SK-N-SH treated with all-trans-retinoic acid at 6 μM for 48 hours (cell line): ENCODE data around the gene RGS4.

Experiments
- ATAC-seq: fragments of 200-7000 bp; cut with Tn5 transposase; 3 replicates; pipeline ENCODE4 v1.9.1; 2020; ENCODE audit warnings: mild to moderate bottlenecking, moderate library complexity
- ARNTL ChIP-seq: fragments of 450-650 bp; formaldehyde crosslinking; IDR thresholded peaks from 2 replicates; pipeline ENCODE4 v1.5.0; 2020; ENCODE audit warnings: low read depth, mild to moderate bottlenecking, moderate library complexity, borderline replicate concordance
- BACH2 ChIP-seq: fragments of 250-450 bp; sonication (Bioruptor Pico); IDR thresholded peaks from 2 replicates; pipeline ENCODE4 v1.9.0; 2021; ENCODE audit warnings: mild to moderate bottlenecking, borderline replicate concordance
- CSDC2 ChIP-seq: fragments of 250-450 bp; sonication (Bioruptor Pico); IDR thresholded peaks from 2 replicates; pipeline ENCODE4 v1.5.0; 2020; ENCODE audit warnings: mild to moderate bottlenecking, moderate library complexity
- ESRRG ChIP-seq: fragments of 250-450 bp; sonication (Bioruptor Pico); IDR thresholded peaks from 2 replicates; pipeline ENCODE4 v1.6.1; 2021; ENCODE audit warnings: mild to moderate bottlenecking
- GLIS3 ChIP-seq: fragments of 250-450 bp; sonication (Bioruptor Pico); IDR thresholded peaks from 2 replicates; pipeline ENCODE4 v1.5.0; 2020; ENCODE audit warnings: mild to moderate bottlenecking, moderate library complexity
- ISL1 ChIP-seq: fragments of 250-450 bp; sonication (Bioruptor Pico); IDR thresholded peaks from 2 replicates; pipeline ENCODE4 v2.1.2; 2022; ENCODE audit warnings: mild to moderate bottlenecking, moderate library complexity
- OSR1 ChIP-seq: fragments of 250-450 bp; sonication (Bioruptor Pico); IDR thresholded peaks from 2 replicates; pipeline ENCODE4 v1.8.0; 2022; ENCODE audit warnings: moderate library complexity, mild to moderate bottlenecking, inconsistent platforms
- PPARA ChIP-seq: fragments of 250-450 bp; sonication (Bioruptor Pico); IDR thresholded peaks from 2 replicates; pipeline ENCODE4 v1.5.0; 2020; ENCODE audit warnings: mild to moderate bottlenecking, borderline replicate concordance
- RARB ChIP-seq: fragments of 250-450 bp; sonication (Bioruptor Pico); IDR thresholded peaks from 2 replicates; pipeline ENCODE4 v1.8.0; 2021; ENCODE audit warnings: mild to moderate bottlenecking, moderate library complexity
- SNAI2 ChIP-seq: fragments of 250-450 bp; sonication (Bioruptor Pico); IDR thresholded peaks from 2 replicates; pipeline ENCODE4 v1.5.0; 2020; ENCODE audit warnings: mild to moderate bottlenecking, moderate library complexity
- TCF4 ChIP-seq: fragments of 250-450 bp; sonication (Bioruptor Pico); IDR thresholded peaks from 2 replicates; pipeline ENCODE4 v1.8.0; 2021; ENCODE audit warnings: mild to moderate bottlenecking, moderate library complexity, borderline replicate concordance
- TOX ChIP-seq: fragments of 250-450 bp; sonication (Bioruptor Pico); IDR thresholded peaks from 2 replicates; pipeline ENCODE4 v1.8.0; 2021; ENCODE audit warnings: mild to moderate bottlenecking, moderate library complexity, borderline replicate concordance
- ZC3H10 ChIP-seq: fragments of 250-450 bp; sonication (Bioruptor Pico); IDR thresholded peaks from 2 replicates; pipeline ENCODE4 v1.5.1; 2021; ENCODE audit warnings: mild to moderate bottlenecking, moderate library complexity
- ZFP3 ChIP-seq: fragments of 250-450 bp; sonication (Bioruptor Pico); IDR thresholded peaks from 2 replicates; pipeline ENCODE4 v1.5.0; 2020; ENCODE audit warnings: mild to moderate bottlenecking, moderate library complexity
- ZFP30 ChIP-seq: fragments of 450-650 bp; formaldehyde crosslinking; IDR thresholded peaks from 2 replicates; pipeline ENCODE4 v1.5.0; 2022; ENCODE audit warnings: mild to moderate bottlenecking, moderate library complexity
- ZNF70 ChIP-seq: fragments of 450-650 bp; formaldehyde crosslinking; IDR thresholded peaks from 2 replicates; pipeline ENCODE4 v1.5.0; 2020; ENCODE audit warnings: mild to moderate bottlenecking, moderate library complexity
- ZNF8 ChIP-seq: fragments of 450-650 bp; formaldehyde crosslinking; IDR thresholded peaks from 2 replicates; pipeline ENCODE4 v1.5.0; 2020; ENCODE audit warnings: mild to moderate bottlenecking, moderate library complexity
- TF ChIP-seq, protein P1 (sequence below): fragments of 250-450 bp; sonication (Bioruptor Pico); IDR thresholded peaks from 2 replicates; pipeline ENCODE4 v1.8.0; 2020; ENCODE audit warnings: mild to moderate bottlenecking, moderate library complexity, borderline replicate concordance
- TF ChIP-seq, protein P2 (sequence below): fragments of 250-450 bp; sonication (Bioruptor Pico); IDR thresholded peaks from 2 replicates; pipeline ENCODE4 v1.5.0; 2020; ENCODE audit warnings: mild to moderate bottlenecking, moderate library complexity
- TF ChIP-seq, protein P3 (sequence below): fragments of 250-450 bp; sonication (Bioruptor Pico); IDR thresholded peaks from 2 replicates; pipeline ENCODE4 v1.5.1; 2020; ENCODE audit warnings: low read depth, mild to moderate bottlenecking, moderate library complexity
- TF ChIP-seq, protein P4 (sequence below): fragments of 250-450 bp; sonication (Bioruptor Pico); IDR thresholded peaks from 2 replicates; pipeline ENCODE4 v1.5.1; 2021; ENCODE audit warnings: mild to moderate bottlenecking, moderate library complexity
- TF ChIP-seq, protein P5 (sequence below): fragments of 250-450 bp; sonication (Bioruptor Pico); IDR thresholded peaks from 2 replicates; pipeline ENCODE4 v1.8.0; 2021; ENCODE audit warnings: low read depth, mild to moderate bottlenecking, moderate library complexity, borderline replicate concordance

RGS4 gene

DNA sequence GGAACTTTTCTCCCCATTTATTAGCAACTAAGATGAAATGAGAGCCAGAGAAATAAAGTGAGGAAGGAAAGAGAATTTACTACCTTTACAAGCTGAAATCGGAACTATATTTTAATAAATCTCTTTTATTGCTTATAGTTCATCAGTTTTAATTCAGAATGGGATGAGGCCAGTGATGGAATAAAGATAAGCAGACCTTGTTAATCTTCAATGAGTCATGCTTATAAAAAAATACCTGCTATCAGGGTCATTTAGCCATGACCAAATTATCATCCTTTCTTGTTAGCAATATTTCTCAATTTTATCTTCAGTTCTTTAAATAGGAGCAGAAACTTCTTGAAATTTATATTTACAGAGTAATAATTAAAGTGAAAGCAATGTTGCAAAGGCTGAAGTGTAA, 26.1 kb downstream of the RGS4 start:
- ATAC-seq, result no peak
- TF ChIP-seq TCF4 (CRISPR knock-in tag), result no peak
- no peak for TF ChIP-seq ESRRG (CRISPR knock-in tag)
- no peak for TF ChIP-seq ISL1 (CRISPR knock-in tag)
- TF ChIP-seq, protein P1, sequence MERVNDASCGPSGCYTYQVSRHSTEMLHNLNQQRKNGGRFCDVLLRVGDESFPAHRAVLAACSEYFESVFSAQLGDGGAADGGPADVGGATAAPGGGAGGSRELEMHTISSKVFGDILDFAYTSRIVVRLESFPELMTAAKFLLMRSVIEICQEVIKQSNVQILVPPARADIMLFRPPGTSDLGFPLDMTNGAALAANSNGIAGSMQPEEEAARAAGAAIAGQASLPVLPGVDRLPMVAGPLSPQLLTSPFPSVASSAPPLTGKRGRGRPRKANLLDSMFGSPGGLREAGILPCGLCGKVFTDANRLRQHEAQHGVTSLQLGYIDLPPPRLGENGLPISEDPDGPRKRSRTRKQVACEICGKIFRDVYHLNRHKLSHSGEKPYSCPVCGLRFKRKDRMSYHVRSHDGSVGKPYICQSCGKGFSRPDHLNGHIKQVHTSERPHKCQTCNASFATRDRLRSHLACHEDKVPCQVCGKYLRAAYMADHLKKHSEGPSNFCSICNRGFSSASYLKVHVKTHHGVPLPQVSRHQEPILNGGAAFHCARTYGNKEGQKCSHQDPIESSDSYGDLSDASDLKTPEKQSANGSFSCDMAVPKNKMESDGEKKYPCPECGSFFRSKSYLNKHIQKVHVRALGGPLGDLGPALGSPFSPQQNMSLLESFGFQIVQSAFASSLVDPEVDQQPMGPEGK (CRISPR knock-in tag), result no peak
- TF ChIP-seq, protein P2, sequence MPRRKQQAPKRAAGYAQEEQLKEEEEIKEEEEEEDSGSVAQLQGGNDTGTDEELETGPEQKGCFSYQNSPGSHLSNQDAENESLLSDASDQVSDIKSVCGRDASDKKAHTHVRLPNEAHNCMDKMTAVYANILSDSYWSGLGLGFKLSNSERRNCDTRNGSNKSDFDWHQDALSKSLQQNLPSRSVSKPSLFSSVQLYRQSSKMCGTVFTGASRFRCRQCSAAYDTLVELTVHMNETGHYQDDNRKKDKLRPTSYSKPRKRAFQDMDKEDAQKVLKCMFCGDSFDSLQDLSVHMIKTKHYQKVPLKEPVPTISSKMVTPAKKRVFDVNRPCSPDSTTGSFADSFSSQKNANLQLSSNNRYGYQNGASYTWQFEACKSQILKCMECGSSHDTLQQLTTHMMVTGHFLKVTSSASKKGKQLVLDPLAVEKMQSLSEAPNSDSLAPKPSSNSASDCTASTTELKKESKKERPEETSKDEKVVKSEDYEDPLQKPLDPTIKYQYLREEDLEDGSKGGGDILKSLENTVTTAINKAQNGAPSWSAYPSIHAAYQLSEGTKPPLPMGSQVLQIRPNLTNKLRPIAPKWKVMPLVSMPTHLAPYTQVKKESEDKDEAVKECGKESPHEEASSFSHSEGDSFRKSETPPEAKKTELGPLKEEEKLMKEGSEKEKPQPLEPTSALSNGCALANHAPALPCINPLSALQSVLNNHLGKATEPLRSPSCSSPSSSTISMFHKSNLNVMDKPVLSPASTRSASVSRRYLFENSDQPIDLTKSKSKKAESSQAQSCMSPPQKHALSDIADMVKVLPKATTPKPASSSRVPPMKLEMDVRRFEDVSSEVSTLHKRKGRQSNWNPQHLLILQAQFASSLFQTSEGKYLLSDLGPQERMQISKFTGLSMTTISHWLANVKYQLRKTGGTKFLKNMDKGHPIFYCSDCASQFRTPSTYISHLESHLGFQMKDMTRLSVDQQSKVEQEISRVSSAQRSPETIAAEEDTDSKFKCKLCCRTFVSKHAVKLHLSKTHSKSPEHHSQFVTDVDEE (CRISPR knock-in tag), result no peak
- TF ChIP-seq ZFP3, result no peak
- no peak for TF ChIP-seq ZNF70
- TF ChIP-seq ARNTL (CRISPR knock-in tag), result no peak
- no peak for TF ChIP-seq TOX (CRISPR knock-in tag)
- no peak for TF ChIP-seq GLIS3 (CRISPR knock-in tag)
- TF ChIP-seq, protein P3, sequence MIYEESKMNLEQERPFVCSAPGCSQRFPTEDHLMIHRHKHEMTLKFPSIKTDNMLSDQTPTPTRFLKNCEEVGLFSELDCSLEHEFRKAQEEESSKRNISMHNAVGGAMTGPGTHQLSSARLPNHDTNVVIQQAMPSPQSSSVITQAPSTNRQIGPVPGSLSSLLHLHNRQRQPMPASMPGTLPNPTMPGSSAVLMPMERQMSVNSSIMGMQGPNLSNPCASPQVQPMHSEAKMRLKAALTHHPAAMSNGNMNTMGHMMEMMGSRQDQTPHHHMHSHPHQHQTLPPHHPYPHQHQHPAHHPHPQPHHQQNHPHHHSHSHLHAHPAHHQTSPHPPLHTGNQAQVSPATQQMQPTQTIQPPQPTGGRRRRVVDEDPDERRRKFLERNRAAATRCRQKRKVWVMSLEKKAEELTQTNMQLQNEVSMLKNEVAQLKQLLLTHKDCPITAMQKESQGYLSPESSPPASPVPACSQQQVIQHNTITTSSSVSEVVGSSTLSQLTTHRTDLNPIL (CRISPR knock-in tag), result no peak
- TF ChIP-seq PPARA (CRISPR knock-in tag), result no peak
- TF ChIP-seq ZNF8 (CRISPR knock-in tag), result no peak
- TF ChIP-seq, protein P4, sequence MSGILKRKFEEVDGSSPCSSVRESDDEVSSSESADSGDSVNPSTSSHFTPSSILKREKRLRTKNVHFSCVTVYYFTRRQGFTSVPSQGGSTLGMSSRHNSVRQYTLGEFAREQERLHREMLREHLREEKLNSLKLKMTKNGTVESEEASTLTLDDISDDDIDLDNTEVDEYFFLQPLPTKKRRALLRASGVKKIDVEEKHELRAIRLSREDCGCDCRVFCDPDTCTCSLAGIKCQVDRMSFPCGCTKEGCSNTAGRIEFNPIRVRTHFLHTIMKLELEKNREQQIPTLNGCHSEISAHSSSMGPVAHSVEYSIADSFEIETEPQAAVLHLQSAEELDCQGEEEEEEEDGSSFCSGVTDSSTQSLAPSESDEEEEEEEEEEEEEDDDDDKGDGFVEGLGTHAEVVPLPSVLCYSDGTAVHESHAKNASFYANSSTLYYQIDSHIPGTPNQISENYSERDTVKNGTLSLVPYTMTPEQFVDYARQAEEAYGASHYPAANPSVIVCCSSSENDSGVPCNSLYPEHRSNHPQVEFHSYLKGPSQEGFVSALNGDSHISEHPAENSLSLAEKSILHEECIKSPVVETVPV (CRISPR knock-in tag), result no peak

DNA sequence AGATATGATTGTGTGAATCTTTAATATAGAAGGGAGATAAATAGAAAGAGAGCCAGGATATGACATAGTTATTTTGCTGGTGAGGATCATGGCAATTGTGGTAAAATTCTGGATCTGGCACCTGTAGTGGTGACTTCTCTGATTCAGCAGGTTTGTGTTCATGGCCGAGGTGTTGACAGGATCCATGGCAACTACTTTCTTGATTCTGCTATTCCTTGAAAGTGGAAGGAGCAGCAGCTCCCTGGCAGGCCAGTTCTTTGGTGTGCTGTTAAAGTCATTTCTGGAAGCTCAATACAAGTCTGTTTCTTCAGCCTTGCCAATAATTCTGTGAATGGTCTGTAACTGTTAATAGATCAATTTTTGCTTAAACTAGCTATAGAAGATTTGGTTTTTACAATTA, 33.4 kb downstream of the RGS4 start:
- ATAC-seq, result no peak
- TF ChIP-seq ISL1 (CRISPR knock-in tag) (no peak), OSR1 (CRISPR knock-in tag) (no peak), ZFP30 (CRISPR knock-in tag) (no peak), ZNF70 (no peak), ZNF8 (CRISPR knock-in tag) (no peak), CSDC2 (CRISPR knock-in tag) (no peak), BACH2 (CRISPR knock-in tag) (no peak), RARB (CRISPR knock-in tag) (no peak), SNAI2 (no peak), ZC3H10 (no peak), PPARA (CRISPR knock-in tag) (no peak)
- TF ChIP-seq, protein P5, sequence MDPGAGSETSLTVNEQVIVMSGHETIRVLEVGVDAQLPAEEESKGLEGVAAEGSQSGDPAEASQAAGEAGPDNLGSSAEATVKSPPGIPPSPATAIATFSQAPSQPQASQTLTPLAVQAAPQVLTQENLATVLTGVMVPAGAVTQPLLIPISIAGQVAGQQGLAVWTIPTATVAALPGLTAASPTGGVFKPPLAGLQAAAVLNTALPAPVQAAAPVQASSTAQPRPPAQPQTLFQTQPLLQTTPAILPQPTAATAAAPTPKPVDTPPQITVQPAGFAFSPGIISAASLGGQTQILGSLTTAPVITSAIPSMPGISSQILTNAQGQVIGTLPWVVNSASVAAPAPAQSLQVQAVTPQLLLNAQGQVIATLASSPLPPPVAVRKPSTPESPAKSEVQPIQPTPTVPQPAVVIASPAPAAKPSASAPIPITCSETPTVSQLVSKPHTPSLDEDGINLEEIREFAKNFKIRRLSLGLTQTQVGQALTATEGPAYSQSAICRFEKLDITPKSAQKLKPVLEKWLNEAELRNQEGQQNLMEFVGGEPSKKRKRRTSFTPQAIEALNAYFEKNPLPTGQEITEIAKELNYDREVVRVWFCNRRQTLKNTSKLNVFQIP (CRISPR knock-in tag), result no peak
- TF ChIP-seq, protein P2 (CRISPR knock-in tag), result no peak
- TF ChIP-seq, protein P3 (CRISPR knock-in tag), result no peak
